Activated T-cell treated with anti-CD3 and anti-CD28 coated beads for 1 hour (primary cell): ENCODE measurements around the gene STK32B.
"Not testable (repeated sequence)": the region's sequence is repeated elsewhere in the genome, so short reads cannot be mapped to it uniquely, and the experiment has no call there.

Experiments used
- DNase-seq: peaks from one replicate; pipeline ENCODE4 v3.0.0-alpha.2; 2020; ENCODE audit warnings: low read depth

STK32B gene

DNA sequence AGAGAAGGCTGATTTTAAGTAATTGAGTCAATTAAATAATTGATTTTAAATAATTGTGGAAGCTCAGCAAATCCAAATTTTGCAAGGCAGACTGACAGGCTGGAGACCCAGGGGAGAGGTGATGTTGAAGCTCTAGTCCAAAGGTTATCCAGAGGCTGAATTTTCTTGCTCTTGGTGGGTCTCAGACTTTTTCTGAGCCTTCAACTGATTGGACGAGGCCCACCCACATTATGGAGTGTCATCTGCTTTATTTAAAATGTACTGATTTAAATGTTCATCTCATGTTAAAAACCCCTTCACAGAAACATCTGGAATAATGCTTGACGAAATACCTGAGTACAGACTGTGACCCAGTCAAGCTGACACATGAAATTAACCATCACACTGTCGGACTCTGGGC is 20.4 kb upstream of the STK32B start:
- no peak for DNase-seq

DNA sequence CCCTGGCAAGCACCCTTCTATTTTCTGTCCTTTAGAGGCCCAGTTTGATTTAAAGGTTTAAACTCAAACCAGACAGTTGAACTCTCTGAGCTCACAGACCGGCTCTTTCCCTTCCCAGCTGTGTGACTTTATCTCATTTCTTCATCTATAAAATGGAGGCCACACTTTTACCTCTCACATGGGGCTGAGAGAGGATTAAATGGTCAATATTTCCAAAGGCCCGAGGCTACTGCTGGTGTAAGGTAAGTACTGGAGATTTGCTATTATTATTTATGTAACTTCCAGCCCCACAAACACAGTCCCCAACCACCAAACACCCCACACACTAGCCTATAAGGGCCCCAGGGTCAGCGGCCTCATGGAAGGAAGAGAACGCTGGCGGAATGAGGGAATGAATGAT is 18.5 kb upstream of the STK32B start:
- DNase-seq, result no peak

DNA sequence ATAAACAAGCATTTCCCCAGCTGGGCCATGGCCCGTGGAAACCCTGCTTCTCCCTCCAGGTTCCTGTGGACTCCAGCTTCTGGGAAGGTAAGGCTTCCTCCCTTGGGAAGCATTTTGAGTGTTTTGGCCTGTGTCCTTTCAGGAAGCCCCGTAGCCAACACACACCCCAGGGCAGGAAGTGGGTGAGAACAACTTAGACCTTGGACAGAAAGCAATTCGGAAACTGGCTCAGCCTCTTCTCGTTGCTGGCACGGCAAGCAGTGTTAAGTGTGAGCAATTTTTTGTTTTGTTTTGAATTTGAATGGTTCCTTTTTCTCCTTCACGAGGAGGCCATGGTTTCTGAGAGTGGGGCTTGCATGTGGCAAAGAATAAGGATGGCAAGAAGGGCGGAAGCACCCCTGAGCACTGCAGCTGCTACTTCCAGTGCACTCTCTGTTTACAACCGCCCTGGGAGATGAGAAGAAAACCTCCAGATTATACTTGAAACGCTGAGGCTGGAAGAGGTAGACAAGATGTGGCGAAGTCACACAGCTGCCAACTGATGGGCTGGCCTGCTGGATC is 17.9 kb upstream of the STK32B start:
- DNase-seq, result no peak

- DNase-seq, result no peak
Measured at GRCh38 chr4:5034206-5034605, 17.1 kb upstream of the STK32B start.

DNA sequence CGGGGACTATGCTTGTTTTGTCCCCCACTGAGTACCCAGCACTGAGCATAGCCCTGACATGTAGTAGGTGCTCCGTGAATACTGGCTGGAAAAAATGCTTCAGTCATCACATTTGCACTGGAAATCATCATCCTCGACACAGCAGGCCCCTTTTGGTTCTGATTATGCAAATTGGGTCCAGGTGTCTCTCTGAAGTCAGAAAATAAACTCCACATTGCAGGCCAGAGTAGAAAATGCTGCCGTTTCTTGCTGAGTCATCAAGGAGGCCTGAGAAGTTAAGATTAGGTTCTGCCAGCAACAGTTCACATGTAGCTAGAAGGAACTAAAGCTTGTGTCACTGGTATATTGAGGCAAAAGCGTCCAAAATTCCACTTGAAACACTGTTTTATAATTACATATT is 15.0 kb upstream of the STK32B start:
- DNase-seq, result no peak

DNA sequence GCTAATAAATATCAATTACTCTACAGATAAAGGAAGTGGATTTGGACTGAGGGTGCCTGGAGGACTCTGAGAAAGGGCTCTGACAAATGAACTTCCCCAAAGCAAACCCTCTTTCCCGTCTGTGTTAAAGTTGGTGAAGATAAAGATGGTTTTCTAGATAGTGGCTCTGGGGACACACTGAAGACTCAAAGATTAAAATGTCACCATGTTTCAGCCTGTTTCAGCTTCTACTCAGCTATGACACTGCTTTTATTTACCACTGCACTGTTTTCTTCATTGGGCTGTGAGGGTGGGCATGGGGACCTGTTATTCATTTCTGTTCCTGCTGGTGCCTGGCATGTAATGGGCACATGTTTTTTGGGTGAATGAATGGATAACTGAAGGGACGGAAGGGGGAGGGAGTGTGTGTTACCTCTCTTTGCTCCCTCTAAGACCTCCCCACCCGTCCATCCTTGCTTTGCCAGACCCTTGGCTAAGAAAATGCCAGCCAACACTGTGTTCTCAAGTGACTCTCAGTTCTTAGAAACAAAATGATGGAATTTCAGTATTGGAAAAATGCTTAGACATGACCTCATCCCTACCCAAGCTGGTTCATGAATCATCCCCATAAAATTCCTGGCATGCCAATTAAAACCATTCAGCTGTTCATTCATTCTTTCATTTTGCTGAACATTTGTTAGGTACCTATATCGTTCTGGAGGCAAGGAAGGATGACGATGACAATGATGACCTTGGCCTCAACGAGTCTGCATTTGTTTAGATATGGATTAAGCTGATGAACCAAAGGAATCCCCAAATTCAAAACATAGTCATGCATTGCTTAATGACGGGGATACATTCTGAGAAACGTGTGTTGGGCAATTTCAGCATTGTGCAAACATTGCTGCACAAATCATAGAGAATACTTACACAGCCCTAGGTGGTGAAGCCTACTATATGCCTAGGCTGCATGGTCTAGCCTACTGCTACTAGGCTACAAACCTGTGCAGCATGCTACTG is 13.4 kb upstream of the STK32B start:
- no peak for DNase-seq

DNA sequence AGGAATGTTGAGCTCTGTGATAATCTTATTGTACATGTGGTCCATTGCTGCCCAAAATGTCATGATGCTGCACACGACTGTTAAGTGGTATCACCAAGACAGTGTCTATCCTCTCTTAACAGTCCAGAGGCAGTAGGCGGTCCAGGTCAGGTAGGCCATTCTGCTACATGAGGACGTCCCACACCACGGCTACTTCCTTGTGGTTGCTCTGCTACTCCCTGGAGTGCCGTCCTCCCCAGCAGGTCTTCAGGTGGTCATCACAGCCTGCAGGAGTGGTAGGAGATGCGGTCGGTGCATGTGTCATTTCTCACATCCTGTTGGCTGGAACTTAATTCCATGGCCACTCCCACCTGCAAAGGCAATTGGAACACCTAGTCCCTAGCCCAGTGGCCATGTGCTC is 11.5 kb upstream of the STK32B start:
- DNase-seq, result no peak

- no peak for DNase-seq
Measured at GRCh38 chr4:5040856-5041620, 10.2 kb upstream of the STK32B start.

- no peak for DNase-seq
Measured at GRCh38 chr4:5041699-5042098, 9.6 kb upstream of the STK32B start.

GRCh38 chr4:5043579-5043978 is 7.7 kb upstream of the STK32B start:
- no peak for DNase-seq

GRCh38 chr4:5044341-5044740 is 6.9 kb upstream of the STK32B start:
- DNase-seq, result no peak

DNA sequence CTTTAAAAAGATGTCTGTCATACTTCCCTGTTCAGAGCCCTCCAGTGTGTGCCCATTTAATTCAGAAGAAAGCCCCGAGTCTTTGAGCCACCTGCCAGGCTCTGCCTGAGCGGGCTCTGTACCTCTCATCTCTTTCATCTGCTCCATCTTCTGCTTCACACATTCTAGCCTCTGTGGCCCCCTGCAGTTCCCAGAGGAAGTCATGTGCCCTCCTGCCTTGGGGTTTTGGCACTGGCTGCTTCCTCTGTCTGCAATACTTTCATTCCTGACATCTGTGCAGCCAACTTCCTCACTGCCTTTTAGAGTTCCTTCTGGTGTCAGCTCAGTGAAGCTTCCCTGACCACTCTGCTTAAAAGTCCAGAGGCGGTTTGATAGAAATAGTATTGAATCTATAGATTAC is 6.2 kb upstream of the STK32B start:
- no peak for DNase-seq

DNA sequence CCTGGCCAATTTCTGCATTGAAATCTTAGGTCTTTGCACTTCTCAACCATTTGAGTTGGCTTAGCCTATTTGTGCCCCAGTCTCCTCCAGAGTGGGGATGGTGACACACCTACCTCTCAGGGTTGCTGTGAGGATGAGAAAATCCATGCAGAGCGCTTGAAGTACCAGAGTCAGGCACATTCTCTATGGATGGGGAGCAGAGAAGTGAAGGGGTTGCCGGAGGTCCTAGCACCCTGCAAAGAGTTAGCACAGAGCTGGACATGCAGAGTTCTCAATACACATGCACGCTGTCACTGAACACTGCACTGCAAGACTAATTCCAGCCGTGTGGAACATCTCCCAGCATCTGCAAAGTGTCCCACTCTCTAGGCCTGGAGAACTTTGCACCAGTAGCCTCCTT is 2.6 kb upstream of the STK32B start:
- no peak for DNase-seq

GRCh38 chr4:5050520-5051277 is 581 bp upstream of the STK32B start:
- DNase-seq, result no peak

DNA sequence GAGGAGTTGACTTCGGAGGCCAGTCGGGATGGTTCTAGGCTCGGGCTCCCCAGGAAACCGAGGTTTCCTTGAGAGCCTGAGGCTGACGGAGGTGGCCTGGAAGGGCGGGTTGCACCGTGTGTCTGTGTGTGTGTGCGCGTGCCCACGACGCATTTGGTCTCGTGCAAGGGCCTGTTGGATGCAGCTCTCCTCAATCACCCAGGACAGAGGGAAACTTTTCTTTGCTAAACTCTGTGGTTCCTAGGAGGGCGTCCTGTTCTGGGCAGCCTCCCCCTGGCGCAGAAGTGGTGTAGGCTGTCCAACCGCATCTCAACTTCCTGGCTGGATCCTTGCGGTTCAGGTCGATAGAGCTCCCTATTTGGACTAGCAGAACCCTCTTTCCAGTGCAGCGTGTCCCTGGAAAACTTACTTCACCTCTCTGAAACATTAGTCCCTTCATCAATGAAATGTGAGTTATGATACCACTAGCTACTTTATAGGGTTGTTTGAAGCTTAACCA is 973 bp downstream of the STK32B start:
- DNase-seq, result no peak

GRCh38 chr4:5052726-5053425 is 1.6 kb downstream of the STK32B start:
- no peak for DNase-seq

DNA sequence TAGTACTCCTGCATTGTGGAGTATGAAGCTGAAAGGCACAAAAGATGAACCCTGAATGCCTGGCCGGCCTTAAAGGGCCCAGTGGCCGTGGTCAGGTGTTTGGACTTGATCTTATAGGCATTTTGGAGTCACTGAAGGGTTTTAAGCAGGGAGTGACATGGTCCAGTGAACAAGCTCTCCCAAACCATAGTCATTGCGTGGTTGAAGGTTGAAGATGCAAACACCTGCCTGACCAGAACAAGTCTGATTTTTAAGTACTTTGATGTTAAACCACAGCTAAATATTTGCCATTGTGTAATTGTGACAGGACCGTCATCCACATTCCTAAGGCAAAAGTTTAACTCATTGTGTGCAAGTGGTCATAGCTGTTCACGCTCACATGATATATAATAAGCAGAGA is 3.3 kb downstream of the STK32B start:
- DNase-seq, result no peak

DNA sequence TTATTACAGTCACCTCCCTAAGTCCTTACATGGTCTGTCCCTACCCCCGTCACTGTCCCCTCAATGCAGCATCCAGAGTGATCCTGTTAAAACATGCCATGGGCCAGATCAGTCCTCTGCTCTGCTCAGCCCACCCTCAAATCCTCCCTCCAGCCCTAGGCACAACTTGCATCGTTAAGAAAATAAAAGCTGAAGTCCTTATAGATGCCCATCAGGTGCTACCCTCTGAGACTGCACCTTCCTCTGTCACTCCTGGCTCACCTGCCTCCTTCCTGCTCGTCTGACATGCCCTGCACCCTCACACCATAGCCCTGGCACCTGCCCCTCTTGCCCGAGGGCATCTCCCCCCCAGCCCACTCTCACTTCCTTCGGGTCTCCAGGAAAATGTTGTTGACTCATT is 4.1 kb downstream of the STK32B start:
- DNase-seq, result no peak

DNA sequence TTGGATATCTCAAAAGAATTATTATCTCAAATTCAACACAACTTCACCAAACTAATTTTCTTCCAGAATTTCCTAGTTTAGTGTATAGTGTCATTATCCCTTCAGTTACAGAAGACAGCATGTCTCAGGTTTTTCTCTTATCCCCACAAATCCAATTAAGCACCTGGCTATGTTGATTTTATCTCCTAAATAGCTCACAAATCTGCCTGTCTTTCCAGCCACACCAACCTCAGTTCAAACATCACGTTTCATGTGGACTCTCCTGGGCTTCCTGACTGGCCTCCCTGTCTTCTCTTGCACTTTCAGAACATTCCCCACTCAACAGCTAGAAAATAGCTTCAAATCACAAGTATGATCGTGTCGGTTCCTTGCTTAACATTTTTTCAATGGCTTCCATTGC is 14.8 kb downstream of the STK32B start:
- no peak for DNase-seq

DNA sequence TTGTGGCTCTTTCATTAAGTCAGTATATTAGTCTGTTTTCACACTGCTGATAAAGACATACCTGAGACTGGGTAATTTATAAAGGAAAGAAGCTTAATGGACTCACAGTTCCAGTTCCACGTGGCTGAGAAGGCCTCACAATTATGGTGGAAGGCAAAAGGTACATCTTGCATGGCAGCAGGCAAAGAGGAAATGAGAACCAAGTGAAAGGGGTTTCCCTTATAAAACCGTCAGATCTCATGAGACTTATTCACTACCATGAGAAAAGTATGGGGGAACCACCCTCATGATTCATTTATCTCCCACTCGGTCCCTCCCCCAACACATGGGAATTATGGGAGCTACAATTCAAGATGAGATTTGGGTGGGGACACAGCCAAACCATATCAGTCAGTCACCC is 15.7 kb downstream of the STK32B start:
- DNase-seq, result not testable (repeated sequence)

DNA sequence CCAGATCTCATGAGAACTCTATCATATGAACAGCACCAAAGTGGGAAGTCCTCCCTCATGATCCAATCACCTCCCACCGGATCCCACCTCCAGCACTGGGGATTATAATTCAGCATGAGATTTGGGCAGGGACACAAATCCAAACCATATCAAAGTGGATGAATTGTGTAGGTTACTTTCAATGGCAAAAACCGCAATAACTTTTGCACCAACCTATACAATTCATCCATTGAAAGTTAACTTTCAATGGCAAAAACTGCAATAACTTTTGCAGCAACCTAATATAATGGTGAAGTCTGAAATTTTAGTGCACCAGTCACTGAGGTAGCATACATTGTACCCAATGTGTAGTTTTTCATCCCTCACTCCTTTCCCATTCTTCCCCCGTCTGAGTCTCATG is 16.6 kb downstream of the STK32B start:
- no peak for DNase-seq
